NT2/D1 (cell line): ENCODE measurements around the gene RPL38.

ENCODE experiments used
- SUZ12 ChIP-seq: IDR thresholded peaks from 2 replicates; pipeline ENCODE4 v1.6.1; 2011; ENCODE audit not compliant: insufficient read length, insufficient read depth; ENCODE audit errors: extremely low read depth
- YY1 ChIP-seq: IDR thresholded peaks from 2 replicates; pipeline ENCODE4 v1.6.1; 2011; ENCODE audit not compliant: insufficient read length, insufficient read depth
- ZNF274 ChIP-seq: IDR thresholded peaks from 2 replicates; pipeline ENCODE4 v1.6.1; 2011; ENCODE audit warnings: mild to moderate bottlenecking, low read depth, low read length

GRCh38 chr17:74177018-74177450 lies 26.4 kb upstream of the RPL38 start:
- TF ChIP-seq YY1 (no peak), ZNF274 (no peak), SUZ12 (no peak)
